GM11168 (cell line): ENCODE data around the gene AXIN1.

Experiments
- in situ Hi-C: fragments of 300-500 bp; cut with MboI; formaldehyde crosslinking; loops from one replicate; pipeline ENCODE4 v1.12.0; 2022; ENCODE audit warnings: low sequenced_read_pairs; ENCODE audit not compliant: unreplicated experiment

Gene AXIN1

DNA sequence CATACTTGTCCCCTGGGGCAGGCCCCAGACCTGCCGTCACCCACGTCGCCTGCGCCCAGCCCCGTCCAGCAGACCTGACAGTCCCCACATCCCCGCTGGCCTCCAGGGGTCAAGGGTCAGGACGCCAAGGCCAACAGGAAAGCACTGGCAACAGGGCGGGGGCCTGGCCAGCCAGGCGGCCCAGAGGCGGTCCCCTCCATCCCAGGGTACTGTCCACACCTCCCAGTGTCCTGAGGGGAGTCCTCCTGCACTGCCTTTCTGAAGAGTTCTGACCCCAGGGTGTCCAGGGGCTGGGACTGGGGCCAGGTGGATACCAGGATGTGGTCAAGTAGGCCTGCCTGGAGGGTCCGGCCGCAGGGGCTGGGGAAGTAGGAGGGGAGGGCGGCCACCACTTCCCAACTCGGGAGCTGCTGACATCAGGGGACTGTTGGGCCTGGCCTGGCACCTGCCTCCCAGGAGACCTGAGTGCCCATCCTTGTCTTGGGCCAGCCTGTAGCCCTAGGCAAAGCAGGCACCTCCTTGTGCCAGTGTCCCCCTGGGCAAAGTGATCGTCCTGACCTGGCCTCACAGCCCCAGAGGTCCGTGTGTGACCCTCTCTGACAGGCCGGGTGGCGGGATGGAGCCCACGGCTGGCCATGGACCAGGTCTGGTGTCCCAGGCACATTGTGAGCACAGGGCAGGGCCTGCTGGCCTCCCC, 6.7 kb upstream of the AXIN1 start:
- in situ Hi-C loops: no loop called here

DNA sequence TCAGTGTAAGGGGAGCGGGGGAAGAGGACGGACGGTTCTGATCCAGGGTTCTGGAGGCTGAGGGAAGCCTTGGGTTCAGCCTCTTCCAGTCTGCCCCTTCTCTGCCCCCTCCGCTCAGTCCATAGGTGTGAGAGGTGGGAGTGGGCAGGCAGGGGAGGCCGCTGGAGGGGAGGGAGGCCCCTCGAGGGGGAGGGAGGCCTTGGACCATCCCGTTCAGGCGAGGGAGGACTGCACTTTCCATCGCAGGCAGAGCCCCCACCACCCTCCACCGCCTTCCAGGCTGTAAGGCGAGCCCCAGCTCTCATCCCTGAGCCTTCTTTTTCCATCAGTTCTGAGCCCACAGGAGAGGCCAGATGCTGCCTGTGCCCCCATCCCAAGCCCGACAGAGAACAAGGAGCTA, 4.2 kb upstream of the AXIN1 start:
- in situ Hi-C loops: no loop called here

DNA sequence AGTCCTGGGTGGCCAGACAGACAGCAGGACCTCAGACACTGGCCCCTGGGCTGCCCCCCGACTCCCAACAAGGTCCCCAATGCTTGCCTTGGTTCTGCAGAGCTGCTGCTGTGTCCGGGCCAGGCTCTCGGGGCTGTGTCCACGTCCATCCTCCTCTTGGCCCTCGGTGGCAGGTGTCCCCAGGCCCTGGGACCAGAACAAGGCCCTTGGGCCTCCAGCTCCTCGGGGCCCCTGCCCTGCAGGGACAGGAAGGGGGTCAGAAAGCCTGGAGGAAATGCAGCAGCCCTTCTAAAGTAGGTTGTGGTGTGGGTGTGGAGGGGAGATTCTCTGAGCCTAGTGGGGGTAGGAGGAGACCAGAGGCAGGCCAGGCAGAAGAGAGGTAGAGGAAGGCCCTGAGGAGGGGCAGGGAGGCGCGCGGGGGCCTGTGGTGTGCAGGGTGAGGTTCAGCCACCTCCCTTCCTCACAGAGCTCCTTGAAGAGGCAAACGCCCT, 2.5 kb upstream of the AXIN1 start:
- in situ Hi-C loops: no loop called here

- in situ Hi-C loops: no loop called here
These were observed 1.9 kb upstream of the AXIN1 start for GRCh38 chr16:354291-354881.

- in situ Hi-C loops: no loop called here
These were observed 1.1 kb upstream of the AXIN1 start for GRCh38 chr16:353404-354290.

GRCh38 chr16:351804-352520, 561 bp downstream of the AXIN1 start:
- in situ Hi-C loops: no loop called here

GRCh38 chr16:350203-350602, 2.3 kb downstream of the AXIN1 start:
- in situ Hi-C loops: no loop called here

DNA sequence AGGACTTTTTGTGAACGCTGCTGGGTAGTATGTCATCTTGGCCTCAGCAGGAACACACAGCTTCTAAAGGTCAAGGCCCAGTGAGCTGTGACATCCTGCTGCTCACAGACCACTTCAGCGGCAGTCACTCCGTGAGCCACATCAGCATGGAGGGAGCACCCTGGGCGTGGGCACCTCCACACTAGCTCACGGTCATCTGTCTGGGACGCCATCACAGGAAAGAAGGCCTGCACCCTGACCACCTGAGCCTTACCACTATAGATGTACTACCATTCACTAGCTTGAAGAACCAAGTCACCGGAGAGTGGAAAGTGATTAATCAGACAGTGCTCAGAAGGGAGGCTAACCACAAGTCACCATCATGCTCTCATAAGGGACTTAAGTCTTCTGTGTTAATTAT, 3.3 kb downstream of the AXIN1 start:
- in situ Hi-C loops: loop anchor here (10.0 kb wide), 1 partner anchor 1606 kb away; the partner anchor contains the start of genes NDUFB10 and RPL3L

GRCh38 chr16:348495-348894, 4.0 kb downstream of the AXIN1 start:
- in situ Hi-C loops: loop anchor here (10.0 kb wide), 1 partner anchor 1606 kb away; the partner anchor contains the start of genes NDUFB10 and RPL3L

GRCh38 chr16:347203-347602, 5.3 kb downstream of the AXIN1 start:
- in situ Hi-C loops: loop anchor here (10.0 kb wide), 1 partner anchor 1608 kb away; the partner anchor contains the start of genes NDUFB10 and RPL3L

GRCh38 chr16:346587-346986, 5.9 kb downstream of the AXIN1 start:
- in situ Hi-C loops: loop anchor here (10.0 kb wide), 1 partner anchor 1608 kb away; the partner anchor contains the start of genes NDUFB10 and RPL3L

- in situ Hi-C loops: loop anchor here (10.0 kb wide), 1 partner anchor 1609 kb away; the partner anchor contains the start of genes NDUFB10 and RPL3L
These were observed 6.8 kb downstream of the AXIN1 start for GRCh38 chr16:345772-346171.

DNA sequence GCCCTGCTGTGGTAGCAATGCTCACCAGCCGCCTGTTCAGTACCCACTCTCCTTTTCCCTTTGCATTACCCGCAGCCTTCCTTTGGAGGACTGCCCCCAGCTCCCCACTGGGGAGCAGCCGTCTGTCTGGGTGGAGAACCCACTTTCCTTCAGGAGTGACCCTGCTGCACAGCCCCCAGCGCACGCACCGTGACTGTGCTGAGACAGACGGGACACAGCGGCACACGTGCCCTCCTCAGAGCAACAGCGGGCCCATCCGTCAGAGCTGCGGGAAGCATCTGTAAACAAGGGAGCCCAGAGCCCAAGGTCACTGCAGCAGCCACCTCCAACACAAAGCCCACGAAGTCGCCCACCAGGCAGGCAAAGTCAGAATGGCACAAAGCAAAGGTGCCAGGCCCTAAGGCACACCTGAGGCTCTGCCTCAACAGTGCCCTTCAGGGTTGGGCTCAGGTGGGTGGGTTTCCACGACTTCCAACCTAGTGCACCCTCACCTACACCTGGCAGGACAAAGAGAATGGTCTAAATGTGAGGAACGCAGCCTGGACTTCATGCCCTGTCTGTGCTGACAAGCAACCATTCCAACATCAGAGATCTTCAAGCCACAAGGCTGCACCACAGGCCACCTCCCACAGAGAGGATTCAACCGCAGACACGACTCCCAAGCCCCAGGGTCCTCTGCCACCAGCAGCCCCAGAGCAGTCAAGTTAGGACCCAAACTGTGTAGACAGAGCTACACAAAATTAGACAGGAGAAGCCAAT, 9.9 kb downstream of the AXIN1 start:
- in situ Hi-C loops: loop anchor here (10.0 kb wide), 1 partner anchor 1612 kb away; the partner anchor contains the start of genes NDUFB10 and RPL3L

DNA sequence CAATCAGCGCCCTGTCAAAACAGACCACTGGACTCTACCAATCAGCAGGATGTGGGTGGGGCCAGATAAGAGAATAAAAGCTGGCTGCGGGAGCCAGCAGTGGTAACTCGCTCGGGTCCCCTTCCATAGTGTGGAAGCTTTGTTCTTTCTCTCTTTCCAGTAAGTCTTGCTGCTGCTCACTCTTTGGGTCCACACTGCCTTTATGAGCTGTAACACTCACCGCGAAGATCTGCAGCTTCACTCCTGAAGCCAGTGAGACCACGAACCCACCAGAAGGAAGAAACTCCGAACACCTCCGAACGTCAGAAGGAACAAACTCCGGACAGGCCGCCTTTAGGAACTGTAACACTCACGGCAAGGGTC, 10.6 kb downstream of the AXIN1 start:
- in situ Hi-C loops: loop anchor here (10.0 kb wide), 1 partner anchor 1613 kb away; the partner anchor contains the start of genes NDUFB10 and RPL3L

- in situ Hi-C loops: loop anchor here (10.0 kb wide), 1 partner anchor 1613 kb away; the partner anchor contains the start of genes NDUFB10 and RPL3L
These were observed 11.2 kb downstream of the AXIN1 start for GRCh38 chr16:341095-341973.

DNA sequence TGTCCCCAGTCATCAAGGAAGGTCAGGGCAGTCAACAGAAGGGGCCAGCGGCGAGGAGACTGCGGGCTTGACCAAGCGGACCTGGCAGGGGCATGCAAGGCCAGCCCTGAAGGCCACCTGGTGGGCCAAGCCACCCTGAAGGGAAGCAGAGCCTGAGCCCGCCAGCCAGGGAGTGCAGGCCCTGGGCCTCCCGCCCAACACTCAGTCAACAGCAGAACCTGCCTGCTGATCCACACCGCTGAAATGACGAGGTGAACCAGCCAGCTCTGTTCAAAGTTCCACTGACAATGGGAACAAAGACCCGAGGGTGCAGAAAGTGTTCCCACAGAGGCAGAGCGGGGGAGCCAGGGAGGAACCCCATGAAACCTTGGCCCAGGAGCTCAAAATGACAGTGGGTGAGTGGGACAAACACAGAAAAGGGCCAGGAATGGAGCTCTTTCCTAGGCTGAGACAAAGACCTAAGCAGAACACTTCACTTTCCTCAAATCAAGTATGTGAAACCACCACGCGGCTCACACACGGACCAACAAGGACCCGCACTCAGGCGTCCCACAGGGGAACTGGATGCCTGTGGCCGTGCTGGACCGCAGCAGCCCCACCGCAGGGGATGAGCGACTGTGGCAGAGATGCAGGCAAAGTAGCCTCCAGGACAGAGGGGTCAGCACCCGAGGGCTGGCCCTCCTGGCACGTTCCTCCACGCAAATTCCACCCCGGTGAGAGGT, 12.0 kb downstream of the AXIN1 start:
- in situ Hi-C loops: loop anchor here (10.0 kb wide), 1 partner anchor 1614 kb away; the partner anchor contains the start of genes NDUFB10 and RPL3L

DNA sequence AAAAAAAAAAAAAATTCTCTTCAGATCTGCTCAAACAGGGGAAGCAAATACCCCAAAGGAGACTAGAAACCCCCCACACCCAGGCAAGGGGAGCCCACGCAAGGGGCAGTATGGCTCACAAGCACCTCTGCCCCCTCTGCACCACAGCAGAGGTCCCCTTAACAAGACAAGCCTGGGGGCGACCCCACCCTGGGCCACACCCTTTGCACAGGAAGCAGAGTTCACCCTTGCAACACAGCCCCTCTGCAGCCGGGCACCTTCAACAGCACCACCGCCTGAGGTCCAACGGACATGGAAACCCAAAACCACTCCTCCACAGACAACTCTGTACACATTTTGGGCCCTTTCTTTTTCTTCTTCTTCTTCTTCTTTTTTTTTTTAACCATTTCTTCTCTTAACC, 12.8 kb downstream of the AXIN1 start:
- in situ Hi-C loops: loop anchor here (10.0 kb wide), 1 partner anchor 1615 kb away; the partner anchor contains the start of genes NDUFB10 and RPL3L
